GM19468 (cell line): ENCODE measurements around the gene TMEM178B.
"Not testable (repeated sequence)": the region's sequence is repeated elsewhere in the genome, so short reads cannot be mapped to it uniquely, and the experiment has no call there.

Experiments used
- ATAC-seq: cut with Tn5 transposase; IDR thresholded peaks from one replicate; pipeline ENCODE4 v1.9.1; 2021; ENCODE audit warnings: mild to moderate bottlenecking, moderate library complexity, moderate number of reproducible peaks; ENCODE audit not compliant: unreplicated experiment; ENCODE audit errors: extremely low read depth

The TMEM178B gene

GRCh38 chr7:141294143-141294829 lies 220.4 kb downstream of the TMEM178B start:
- ATAC-seq: no peak

GRCh38 chr7:141295367-141295895 lies 221.6 kb downstream of the TMEM178B start:
- no peak for ATAC-seq

GRCh38 chr7:141300816-141301215 lies 227.0 kb downstream of the TMEM178B start:
- no peak for ATAC-seq

- no peak for ATAC-seq
Observed at GRCh38 chr7:141301544-141301943, 227.7 kb downstream of the TMEM178B start.

- no peak for ATAC-seq
Observed at GRCh38 chr7:141302617-141303016, 228.8 kb downstream of the TMEM178B start.

GRCh38 chr7:141304291-141304690 lies 230.4 kb downstream of the TMEM178B start:
- no peak for ATAC-seq

GRCh38 chr7:141306081-141306480 lies 232.2 kb downstream of the TMEM178B start:
- no peak for ATAC-seq

- no peak for ATAC-seq
Observed at GRCh38 chr7:141312395-141312794, 238.5 kb downstream of the TMEM178B start.

GRCh38 chr7:141312828-141313521 lies 239.1 kb downstream of the TMEM178B start:
- no peak for ATAC-seq

- ATAC-seq: no peak
Observed at GRCh38 chr7:141313896-141314295, 240.0 kb downstream of the TMEM178B start.

- no peak for ATAC-seq
Observed at GRCh38 chr7:141317033-141317585, 243.2 kb downstream of the TMEM178B start.

GRCh38 chr7:141320287-141320686 lies 246.4 kb downstream of the TMEM178B start:
- no peak for ATAC-seq

- ATAC-seq: no peak
Observed at GRCh38 chr7:141322383-141322782, 248.5 kb downstream of the TMEM178B start.

GRCh38 chr7:141323826-141324225 lies 250.0 kb downstream of the TMEM178B start:
- no peak for ATAC-seq

- ATAC-seq: no peak
Observed at GRCh38 chr7:141324870-141325269, 251.0 kb downstream of the TMEM178B start.

GRCh38 chr7:141325275-141325674 lies 251.4 kb downstream of the TMEM178B start:
- no peak for ATAC-seq

- no peak for ATAC-seq
Observed at GRCh38 chr7:141328290-141328689, 254.4 kb downstream of the TMEM178B start.

- ATAC-seq: not testable (repeated sequence)
Observed at GRCh38 chr7:141330285-141330684, 256.4 kb downstream of the TMEM178B start.

- ATAC-seq: no peak
Observed at GRCh38 chr7:141333459-141333858, 259.6 kb downstream of the TMEM178B start.

GRCh38 chr7:141335164-141335563 lies 261.3 kb downstream of the TMEM178B start:
- no peak for ATAC-seq

- ATAC-seq: no peak
Observed at GRCh38 chr7:141339603-141340002, 265.7 kb downstream of the TMEM178B start.
